HepG2 (cell line): ENCODE results near the gene BCL6B. TPM values are rescaled to one million over a fixed set of nuclear protein-coding genes. Genes with fewer than 3 reads are reported as not detected.
A peak's percentile ranks its signal among the peaks of the same experiment; 100 is the strongest.

ENCODE experiments used
- AHR ChIP-seq: IDR thresholded peaks from 2 replicates; pipeline ENCODE4 v1.6.1; 2018; ENCODE audit warnings: missing genetic modification reagents, missing compliant biosample characterization
- ARNTL ChIP-seq: sonication (generic); formaldehyde crosslinking; IDR thresholded peaks from 2 replicates; pipeline ENCODE4 v1.4.0; 2020; ENCODE audit warnings: mild to moderate bottlenecking, missing genetic modification reagents
- CCDC6 ChIP-seq: sonication (generic); formaldehyde crosslinking; IDR thresholded peaks from 2 replicates; pipeline ENCODE4 v1.8.1; 2022; ENCODE audit warnings: mild to moderate bottlenecking, missing genetic modification reagents, moderate library complexity
- FOXK2 ChIP-seq: fragments of 450-650 bp; IDR thresholded peaks from 2 replicates; pipeline ENCODE4 v1.6.1; 2016
- KAT2B ChIP-seq: fragments of 150-350 bp; IDR thresholded peaks from 2 replicates; pipeline ENCODE4 v1.6.1; 2014; ENCODE audit warnings: low read depth, low read length, borderline replicate concordance
- KMT2B ChIP-seq: IDR thresholded peaks from 2 replicates; pipeline ENCODE4 v1.6.1; 2016; ENCODE audit warnings: missing genetic modification reagents, missing compliant biosample characterization
- NAIF1 ChIP-seq: sonication (generic); formaldehyde crosslinking; IDR thresholded peaks from 2 replicates; pipeline ENCODE4 v1.5.0; 2020; ENCODE audit warnings: mild to moderate bottlenecking, missing genetic modification reagents, borderline replicate concordance
- RELA ChIP-seq: sonication (generic); formaldehyde crosslinking; IDR thresholded peaks from 2 replicates; pipeline ENCODE4 v1.4.0; 2020; ENCODE audit warnings: missing genetic modification reagents
- SOX13 ChIP-seq, 3 experiments: fragments of 450-650 bp in 1 of 3; sonication (generic) in 1 of 3; formaldehyde crosslinking in 1 of 3; IDR thresholded peaks in 2 of 3; conservative IDR thresholded peaks in 1 of 3; 2 replicates each; pipeline versions ENCODE4 v1.5.0 to v1.6.1; 2016 to 2020; ENCODE audit warnings: antibody characterized with exemption in 1 of 3, mild to moderate bottlenecking in 1 of 3, missing compliant biosample characterization in 1 of 3, missing genetic modification reagents in 1 of 3, moderate library complexity in 1 of 3
- TBX3 ChIP-seq: fragments of 450-650 bp; IDR thresholded peaks from 2 replicates; pipeline ENCODE4 v1.6.1; 2017; ENCODE audit warnings: antibody characterized with exemption, mild to moderate bottlenecking, inconsistent platforms, borderline replicate concordance
- YEATS2 ChIP-seq: sonication (generic); formaldehyde crosslinking; IDR thresholded peaks from 2 replicates; pipeline ENCODE4 v1.4.0; 2020; ENCODE audit warnings: missing genetic modification reagents, borderline replicate concordance
- ZBTB21 ChIP-seq: sonication (generic); formaldehyde crosslinking; IDR thresholded peaks from 2 replicates; pipeline ENCODE4 v1.4.0; 2020; ENCODE audit warnings: missing genetic modification reagents
- ZFP1 ChIP-seq: IDR thresholded peaks from 2 replicates; pipeline ENCODE4 v1.6.1; 2016
- ZFP36 ChIP-seq: fragments of 150-350 bp; IDR thresholded peaks from 2 replicates; pipeline ENCODE4 v1.6.1; 2018; ENCODE audit warnings: borderline replicate concordance, low read length, low read depth; ENCODE audit not compliant: partially characterized antibody
- ZNF160 ChIP-seq: sonication (generic); formaldehyde crosslinking; IDR thresholded peaks from 2 replicates; pipeline ENCODE4 v1.8.0; 2022; ENCODE audit warnings: mild to moderate bottlenecking, inconsistent platforms, missing genetic modification reagents
- ZNF253 ChIP-seq: sonication (generic); formaldehyde crosslinking; IDR thresholded peaks from 2 replicates; pipeline ENCODE4 v1.8.0; 2022; ENCODE audit warnings: mild to moderate bottlenecking, missing genetic modification reagents, borderline replicate concordance
- ZNF354B ChIP-seq: sonication (generic); formaldehyde crosslinking; IDR thresholded peaks from 2 replicates; pipeline ENCODE4 v1.8.0; 2022; ENCODE audit warnings: mild to moderate bottlenecking, missing genetic modification reagents
- ZNF44 ChIP-seq: sonication (generic); formaldehyde crosslinking; IDR thresholded peaks from 2 replicates; pipeline ENCODE4 v1.5.1; 2020; ENCODE audit warnings: mild to moderate bottlenecking, missing genetic modification reagents
- ZNF501 ChIP-seq: sonication (generic); formaldehyde crosslinking; IDR thresholded peaks from 2 replicates; pipeline ENCODE4 v1.5.1; 2020; ENCODE audit warnings: mild to moderate bottlenecking, moderate library complexity, missing genetic modification reagents
- ZNF543 ChIP-seq: sonication (generic); formaldehyde crosslinking; IDR thresholded peaks from 2 replicates; pipeline ENCODE4 v1.4.0; 2020; ENCODE audit warnings: mild to moderate bottlenecking, missing genetic modification reagents
- ZNF672 ChIP-seq: sonication (generic); formaldehyde crosslinking; IDR thresholded peaks from 2 replicates; pipeline ENCODE4 v1.8.1; 2022; ENCODE audit warnings: missing genetic modification reagents
- ZNF883 ChIP-seq: sonication (generic); formaldehyde crosslinking; IDR thresholded peaks from 2 replicates; pipeline ENCODE4 v1.5.1; 2020; ENCODE audit warnings: mild to moderate bottlenecking, missing genetic modification reagents; ENCODE audit errors: not compliant biosample characterization
- polyA plus RNA-seq, 8 experiments: library from polyadenylated mRNA; depleted of rRNA in 3 of 8; stranded (reverse) in 7 of 8; unstranded in 1 of 8; fragments of >200 nt; fragmentation: Illumina TruSeq in 4 of 8; extraction: Trizol in 4 of 8; gene quantifications; 2 replicates each; pipeline versions ENCODE4 v1.2.1 to v1.2.3, GENCODE V29; 2011 to 2016; ENCODE audit warnings: low read depth in 4 of 8, missing spikeins in 1 of 8, mixed read lengths in 1 of 8; ENCODE audit not compliant: insufficient read depth in 1 of 8
- total RNA-seq, 5 experiments: library from RNA; depleted of rRNA; stranded (reverse); fragments of >200 nt; fragmentation: Illumina TruSeq; extraction: Trizol; gene quantifications; 2 replicates each; pipeline ENCODE4 v1.2.3, GENCODE V29; 2016; ENCODE audit warnings: low read depth in 1 of 5
- TF ChIP-seq, protein P1 (sequence below): sonication (generic); formaldehyde crosslinking; IDR thresholded peaks from 2 replicates; pipeline ENCODE4; 2020; ENCODE audit warnings: missing genetic modification reagents, mild to moderate bottlenecking, borderline replicate concordance
- TF ChIP-seq, protein P2 (sequence below): sonication (generic); formaldehyde crosslinking; IDR thresholded peaks from 2 replicates; pipeline ENCODE4 v1.5.0; 2020; ENCODE audit warnings: mild to moderate bottlenecking, missing genetic modification reagents, moderate library complexity
- TF ChIP-seq, protein P3 (sequence below): sonication (generic); formaldehyde crosslinking; IDR thresholded peaks from 2 replicates; pipeline ENCODE4 v1.8.0; 2022; ENCODE audit warnings: mild to moderate bottlenecking, missing genetic modification reagents; ENCODE audit not compliant: insufficient replicate concordance

Gene BCL6B
- total and polyA plus RNA-seq, 2 of the 13 experiments (the other 11 are each of a cell fraction or from before 2014, with no cell fraction given): not detected

DNA sequence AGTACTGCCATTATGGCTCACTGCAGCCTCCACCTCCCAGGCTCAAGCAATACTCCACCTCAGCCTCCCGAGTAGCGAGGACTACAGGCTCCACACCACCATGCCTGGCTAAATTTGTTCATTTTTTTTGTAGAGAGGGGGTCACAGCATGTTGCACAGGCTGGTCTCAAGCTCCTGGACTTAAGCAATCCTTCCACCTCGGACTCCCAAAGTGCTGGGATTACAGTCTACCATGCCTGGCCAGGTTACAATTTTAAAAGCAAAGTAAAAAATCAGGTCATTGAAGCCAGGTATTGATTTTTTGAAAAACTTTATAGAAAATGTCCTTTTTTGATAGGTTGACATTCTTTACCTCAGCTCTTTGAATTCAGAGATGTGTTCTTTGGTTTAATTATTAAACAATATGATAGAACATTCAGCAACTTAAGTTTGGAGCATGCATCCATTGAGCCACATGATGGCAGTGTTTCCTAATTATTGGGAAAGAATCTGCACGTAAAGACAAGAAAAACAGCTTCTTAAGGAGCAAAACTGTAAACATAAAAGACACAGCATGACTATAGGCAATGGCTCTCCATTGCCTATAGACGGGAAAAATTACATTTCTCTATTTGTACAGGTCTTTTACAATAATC is 22.8 kb downstream of the BCL6B start (continued):
- TF ChIP-seq, protein P1, sequence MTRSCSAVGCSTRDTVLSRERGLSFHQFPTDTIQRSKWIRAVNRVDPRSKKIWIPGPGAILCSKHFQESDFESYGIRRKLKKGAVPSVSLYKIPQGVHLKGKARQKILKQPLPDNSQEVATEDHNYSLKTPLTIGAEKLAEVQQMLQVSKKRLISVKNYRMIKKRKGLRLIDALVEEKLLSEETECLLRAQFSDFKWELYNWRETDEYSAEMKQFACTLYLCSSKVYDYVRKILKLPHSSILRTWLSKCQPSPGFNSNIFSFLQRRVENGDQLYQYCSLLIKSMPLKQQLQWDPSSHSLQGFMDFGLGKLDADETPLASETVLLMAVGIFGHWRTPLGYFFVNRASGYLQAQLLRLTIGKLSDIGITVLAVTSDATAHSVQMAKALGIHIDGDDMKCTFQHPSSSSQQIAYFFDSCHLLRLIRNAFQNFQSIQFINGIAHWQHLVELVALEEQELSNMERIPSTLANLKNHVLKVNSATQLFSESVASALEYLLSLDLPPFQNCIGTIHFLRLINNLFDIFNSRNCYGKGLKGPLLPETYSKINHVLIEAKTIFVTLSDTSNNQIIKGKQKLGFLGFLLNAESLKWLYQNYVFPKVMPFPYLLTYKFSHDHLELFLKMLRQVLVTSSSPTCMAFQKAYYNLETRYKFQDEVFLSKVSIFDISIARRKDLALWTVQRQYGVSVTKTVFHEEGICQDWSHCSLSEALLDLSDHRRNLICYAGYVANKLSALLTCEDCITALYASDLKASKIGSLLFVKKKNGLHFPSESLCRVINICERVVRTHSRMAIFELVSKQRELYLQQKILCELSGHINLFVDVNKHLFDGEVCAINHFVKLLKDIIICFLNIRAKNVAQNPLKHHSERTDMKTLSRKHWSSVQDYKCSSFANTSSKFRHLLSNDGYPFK (CRISPR knock-in tag): no peak
- TF ChIP-seq SOX13 (IDR thresholded peaks at IDR 0.05) (no peak), SOX13 (CRISPR knock-in tag; conservative IDR thresholded peaks at IDR 0.05 in 1 of 2, IDR thresholded peaks at IDR 0.05 in 1 of 2) (no peak), ZNF354B (CRISPR knock-in tag) (no peak), ZFP1 (CRISPR knock-in tag) (peak; percentile 99), ZNF253 (no peak), ZFP36 (no peak), AHR (CRISPR knock-in tag) (no peak), ARNTL (CRISPR knock-in tag) (no peak), FOXK2 (no peak), CCDC6 (CRISPR knock-in tag) (no peak), TBX3 (no peak), ZNF44 (CRISPR knock-in tag) (no peak), ZNF160 (CRISPR knock-in tag) (no peak), ZNF672 (CRISPR knock-in tag) (no peak), ZNF883 (no peak), KAT2B (no peak), RELA (CRISPR knock-in tag) (no peak), KMT2B (CRISPR knock-in tag) (no peak), NAIF1 (CRISPR knock-in tag) (no peak), ZBTB21 (CRISPR knock-in tag) (no peak), YEATS2 (CRISPR knock-in tag) (no peak), ZNF543 (CRISPR knock-in tag) (no peak), ZNF501 (CRISPR knock-in tag) (no peak)
- TF ChIP-seq, protein P2, sequence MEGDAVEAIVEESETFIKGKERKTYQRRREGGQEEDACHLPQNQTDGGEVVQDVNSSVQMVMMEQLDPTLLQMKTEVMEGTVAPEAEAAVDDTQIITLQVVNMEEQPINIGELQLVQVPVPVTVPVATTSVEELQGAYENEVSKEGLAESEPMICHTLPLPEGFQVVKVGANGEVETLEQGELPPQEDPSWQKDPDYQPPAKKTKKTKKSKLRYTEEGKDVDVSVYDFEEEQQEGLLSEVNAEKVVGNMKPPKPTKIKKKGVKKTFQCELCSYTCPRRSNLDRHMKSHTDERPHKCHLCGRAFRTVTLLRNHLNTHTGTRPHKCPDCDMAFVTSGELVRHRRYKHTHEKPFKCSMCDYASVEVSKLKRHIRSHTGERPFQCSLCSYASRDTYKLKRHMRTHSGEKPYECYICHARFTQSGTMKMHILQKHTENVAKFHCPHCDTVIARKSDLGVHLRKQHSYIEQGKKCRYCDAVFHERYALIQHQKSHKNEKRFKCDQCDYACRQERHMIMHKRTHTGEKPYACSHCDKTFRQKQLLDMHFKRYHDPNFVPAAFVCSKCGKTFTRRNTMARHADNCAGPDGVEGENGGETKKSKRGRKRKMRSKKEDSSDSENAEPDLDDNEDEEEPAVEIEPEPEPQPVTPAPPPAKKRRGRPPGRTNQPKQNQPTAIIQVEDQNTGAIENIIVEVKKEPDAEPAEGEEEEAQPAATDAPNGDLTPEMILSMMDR (CRISPR knock-in tag): peak; percentile 84
- TF ChIP-seq, protein P3, sequence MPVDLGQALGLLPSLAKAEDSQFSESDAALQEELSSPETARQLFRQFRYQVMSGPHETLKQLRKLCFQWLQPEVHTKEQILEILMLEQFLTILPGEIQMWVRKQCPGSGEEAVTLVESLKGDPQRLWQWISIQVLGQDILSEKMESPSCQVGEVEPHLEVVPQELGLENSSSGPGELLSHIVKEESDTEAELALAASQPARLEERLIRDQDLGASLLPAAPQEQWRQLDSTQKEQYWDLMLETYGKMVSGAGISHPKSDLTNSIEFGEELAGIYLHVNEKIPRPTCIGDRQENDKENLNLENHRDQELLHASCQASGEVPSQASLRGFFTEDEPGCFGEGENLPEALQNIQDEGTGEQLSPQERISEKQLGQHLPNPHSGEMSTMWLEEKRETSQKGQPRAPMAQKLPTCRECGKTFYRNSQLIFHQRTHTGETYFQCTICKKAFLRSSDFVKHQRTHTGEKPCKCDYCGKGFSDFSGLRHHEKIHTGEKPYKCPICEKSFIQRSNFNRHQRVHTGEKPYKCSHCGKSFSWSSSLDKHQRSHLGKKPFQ (CRISPR knock-in tag): no peak
